Measurements from ENCODE around the gene PAMR1.

- TF ChIP-seq CTCF (conservative IDR thresholded peaks at IDR 0.05; ENCODE audit: low read depth, low read length) (no peak), EZH2 (IDR thresholded peaks at IDR 0.05; ENCODE audit: borderline replicate concordance, low read depth, low read length, poor library complexity, severe bottlenecking) (no peak)
Observed at GRCh38 chr11:35563484-35564244, 38.2 kb upstream of the PAMR1 start.

All from A673 (cell line).